ENCODE results near the gene ST7.

The ST7 gene

GRCh38 chr7:117009705-117010361, 56.5 kb downstream of the ST7 start:
- no peak for DNase-seq (ENCODE audit: low read depth, low spot score)

GRCh38 chr7:117010375-117011133, 57.3 kb downstream of the ST7 start:
- no peak for DNase-seq (ENCODE audit: low read depth, low spot score)

- DNase-seq (ENCODE audit: low read depth, low spot score) = no peak
Measured at GRCh38 chr7:117011419-117012260, 58.3 kb downstream of the ST7 start.

- DNase-seq (ENCODE audit: low read depth, low spot score) = no peak
Measured at GRCh38 chr7:117012284-117012683, 59.0 kb downstream of the ST7 start.

GRCh38 chr7:117012696-117013095, 59.4 kb downstream of the ST7 start:
- no peak for DNase-seq (ENCODE audit: low read depth, low spot score)

GRCh38 chr7:117014099-117014656, 60.9 kb downstream of the ST7 start:
- DNase-seq (ENCODE audit: low read depth, low spot score) = no peak

- no peak for DNase-seq (ENCODE audit: low read depth, low spot score)
Measured at GRCh38 chr7:117014673-117015133, 61.4 kb downstream of the ST7 start.

GRCh38 chr7:117015258-117016184, 62.2 kb downstream of the ST7 start:
- DNase-seq (ENCODE audit: low read depth, low spot score) = no peak

- no peak for DNase-seq (ENCODE audit: low read depth, low spot score)
Measured at GRCh38 chr7:117017017-117017451, 63.7 kb downstream of the ST7 start.

GRCh38 chr7:117017702-117018266, 64.5 kb downstream of the ST7 start:
- no peak for DNase-seq (ENCODE audit: low read depth, low spot score)

GRCh38 chr7:117018713-117019112, 65.4 kb downstream of the ST7 start:
- no peak for DNase-seq (ENCODE audit: low read depth, low spot score)

- DNase-seq (ENCODE audit: low read depth, low spot score) = no peak
Measured at GRCh38 chr7:117019287-117019686, 66.0 kb downstream of the ST7 start.

GRCh38 chr7:117019786-117020590, 66.7 kb downstream of the ST7 start:
- no peak for DNase-seq (ENCODE audit: low read depth, low spot score)

GRCh38 chr7:117020591-117020973, 67.3 kb downstream of the ST7 start:
- DNase-seq (ENCODE audit: low read depth, low spot score) = no peak

- DNase-seq (ENCODE audit: low read depth, low spot score) = no peak
Measured at GRCh38 chr7:117021366-117021765, 68.1 kb downstream of the ST7 start.

GRCh38 chr7:117021986-117022385, 68.7 kb downstream of the ST7 start:
- no peak for DNase-seq (ENCODE audit: low read depth, low spot score)

GRCh38 chr7:117023325-117023854, 70.1 kb downstream of the ST7 start:
- DNase-seq (ENCODE audit: low read depth, low spot score) = no peak

- DNase-seq (ENCODE audit: low read depth, low spot score) = no peak
Measured at GRCh38 chr7:117024811-117025210, 71.5 kb downstream of the ST7 start.

GRCh38 chr7:117025891-117026290, 72.6 kb downstream of the ST7 start:
- no peak for DNase-seq (ENCODE audit: low read depth, low spot score)

Measured in activated CD4-positive, CD25-positive, alpha-beta regulatory T cell treated with anti-CD3 and anti-CD28 coated beads, Interleukin-2, amount 50 U/mL, for 16 hours (primary cell).